ENCODE results near the gene ALX4. TPM values are rescaled to one million over a fixed set of nuclear protein-coding genes. Genes with fewer than 3 reads are reported as not detected.

Gene ALX4
- total RNA-seq, 1 donor from 2014 or later: not detected

DNA sequence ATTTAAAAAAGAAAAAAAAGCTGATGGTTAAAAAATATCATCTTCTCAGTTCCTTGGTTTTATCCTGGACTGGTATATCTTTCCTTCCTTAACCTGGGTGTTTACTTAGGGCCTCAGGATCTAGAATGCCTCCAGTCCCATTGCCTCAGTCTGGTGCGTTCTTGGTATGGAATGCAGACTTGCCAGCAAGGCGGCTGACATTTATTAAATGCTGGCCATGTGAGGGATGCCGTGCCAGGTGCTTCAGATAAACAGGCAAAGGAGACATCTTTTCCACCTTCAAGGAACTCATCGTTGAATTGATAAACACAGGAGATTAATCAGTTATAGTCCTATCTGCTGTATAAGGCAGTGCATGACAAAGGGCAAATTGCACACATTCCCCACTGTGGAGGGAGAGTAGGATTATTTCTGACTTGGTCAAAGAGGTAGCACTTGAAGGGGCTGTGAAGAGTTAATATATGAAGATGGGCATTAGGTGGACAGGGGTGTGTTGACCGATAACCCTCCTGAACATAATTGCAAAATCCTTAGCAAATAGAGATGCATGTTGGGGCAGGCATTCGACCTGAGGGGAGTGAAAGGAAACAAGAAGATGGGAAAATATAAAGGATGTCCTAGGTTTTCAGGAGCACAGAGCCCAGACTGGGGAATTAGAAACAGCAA lies 54.4 kb downstream of the ALX4 start:
- Histone ChIP-seq H3K9me3 (peaks cover 13% of the 10 kb centered on the region), H3K4me3 (no peak overlapping the region), H3K27ac (no peak overlapping the region), H3K4me1 (no peaks in the 10 kb centered on the region), H3K27me3 (ENCODE audit: low read depth) (no peaks in the 10 kb centered on the region), H3K36me3 (no peaks in the 10 kb centered on the region)
- intact Hi-C loops (cut with DNase I): no loop called here
- no peak for ATAC-seq
- no peak for DNase-seq
- TF ChIP-seq CTCF (IDR thresholded peaks at IDR 0.05): no peak

- Histone ChIP-seq H3K27ac (no peak overlapping the region), H3K36me3 (no peaks in the 10 kb centered on the region), H3K9me3 (peaks cover 13% of the 10 kb centered on the region), H3K4me1 (no peaks in the 10 kb centered on the region), H3K27me3 (ENCODE audit: low read depth) (no peaks in the 10 kb centered on the region), H3K4me3 (no peak overlapping the region)
- TF ChIP-seq CTCF (IDR thresholded peaks at IDR 0.05): no peak
- ATAC-seq (no peak), DNase-seq (no peak)
- intact Hi-C loops (cut with DNase I): no loop called here
These were observed 56.8 kb downstream of the ALX4 start for GRCh38 chr11:44252999-44253602.

- Histone ChIP-seq H3K36me3 (no peaks in the 10 kb centered on the region), H3K4me1 (no peaks in the 10 kb centered on the region), H3K9me3 (peaks cover 13% of the 10 kb centered on the region), H3K27ac (no peak overlapping the region), H3K4me3 (no peak overlapping the region), H3K27me3 (ENCODE audit: low read depth) (no peaks in the 10 kb centered on the region)
- intact Hi-C loops (cut with DNase I): no loop called here
- ATAC-seq (no peak), DNase-seq (no peak)
- TF ChIP-seq CTCF (IDR thresholded peaks at IDR 0.05): no peak
These were observed 59.5 kb downstream of the ALX4 start for GRCh38 chr11:44250421-44250820.

DNA sequence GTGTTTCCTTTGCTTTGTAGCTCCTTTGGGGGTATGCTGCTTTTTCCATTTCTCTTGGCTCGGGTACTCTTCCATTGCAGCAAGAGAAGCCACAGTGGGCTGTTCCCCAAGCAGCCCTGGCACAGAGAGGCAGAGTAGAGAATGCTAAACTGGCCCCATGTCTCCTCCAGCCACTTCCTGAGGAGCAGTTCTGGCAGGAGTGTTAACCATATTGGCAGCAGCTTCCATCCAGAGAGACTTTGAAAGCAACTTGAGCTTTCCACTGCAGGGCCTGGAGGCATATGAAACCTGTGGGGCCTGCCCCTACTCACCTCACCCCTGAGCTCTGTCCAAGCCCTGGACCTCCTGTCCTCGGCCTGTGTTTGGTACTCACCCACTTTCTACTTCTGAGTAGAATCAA lies 61.8 kb downstream of the ALX4 start:
- no peak overlapping the region for H3K27ac ChIP-seq
- H3K9me3 ChIP-seq: peaks cover 10% of the 10 kb centered on the region
- peaks cover 1% of the 10 kb centered on the region for H3K36me3 ChIP-seq
- no peaks in the 10 kb centered on the region for H3K27me3 ChIP-seq (ENCODE audit: low read depth)
- intact Hi-C loops (cut with DNase I): no loop called here
- ATAC-seq (no peak), DNase-seq (no peak)
- TF ChIP-seq CTCF (IDR thresholded peaks at IDR 0.05): no peak
- no peak overlapping the region for H3K4me3 ChIP-seq
- peaks cover 7% of the 10 kb centered on the region for H3K4me1 ChIP-seq

GRCh38 chr11:44247508-44247907 lies 62.4 kb downstream of the ALX4 start:
- Histone ChIP-seq H3K36me3 (peaks cover 5% of the 10 kb centered on the region), H3K4me3 (no peak overlapping the region), H3K27me3 (ENCODE audit: low read depth) (no peaks in the 10 kb centered on the region), H3K4me1 (peaks cover 13% of the 10 kb centered on the region), H3K9me3 (peaks cover 4% of the 10 kb centered on the region), H3K27ac (no peak overlapping the region)
- DNase-seq (no peak), ATAC-seq (no peak)
- no peak for TF ChIP-seq CTCF (IDR thresholded peaks at IDR 0.05)
- intact Hi-C loops (cut with DNase I): no loop called here
